Activated naive CD4-positive, alpha-beta T cell treated with anti-CD3 and anti-CD28 coated beads, Interleukin-2, amount 10 ng/mL, durations not matched to agents 5 hours and 36 hours (primary cell): ENCODE results near the gene EDEM3. TPM values are rescaled to one million over a fixed set of nuclear protein-coding genes. Genes with fewer than 3 reads are reported as not detected.

Experiments used
- total RNA-seq, 2 experiments: library from RNA; stranded (reverse); gene quantifications; one replicate each; pipeline ENCODE4 v1.2.3, GENCODE V29; 2021

Gene EDEM3, protein sequence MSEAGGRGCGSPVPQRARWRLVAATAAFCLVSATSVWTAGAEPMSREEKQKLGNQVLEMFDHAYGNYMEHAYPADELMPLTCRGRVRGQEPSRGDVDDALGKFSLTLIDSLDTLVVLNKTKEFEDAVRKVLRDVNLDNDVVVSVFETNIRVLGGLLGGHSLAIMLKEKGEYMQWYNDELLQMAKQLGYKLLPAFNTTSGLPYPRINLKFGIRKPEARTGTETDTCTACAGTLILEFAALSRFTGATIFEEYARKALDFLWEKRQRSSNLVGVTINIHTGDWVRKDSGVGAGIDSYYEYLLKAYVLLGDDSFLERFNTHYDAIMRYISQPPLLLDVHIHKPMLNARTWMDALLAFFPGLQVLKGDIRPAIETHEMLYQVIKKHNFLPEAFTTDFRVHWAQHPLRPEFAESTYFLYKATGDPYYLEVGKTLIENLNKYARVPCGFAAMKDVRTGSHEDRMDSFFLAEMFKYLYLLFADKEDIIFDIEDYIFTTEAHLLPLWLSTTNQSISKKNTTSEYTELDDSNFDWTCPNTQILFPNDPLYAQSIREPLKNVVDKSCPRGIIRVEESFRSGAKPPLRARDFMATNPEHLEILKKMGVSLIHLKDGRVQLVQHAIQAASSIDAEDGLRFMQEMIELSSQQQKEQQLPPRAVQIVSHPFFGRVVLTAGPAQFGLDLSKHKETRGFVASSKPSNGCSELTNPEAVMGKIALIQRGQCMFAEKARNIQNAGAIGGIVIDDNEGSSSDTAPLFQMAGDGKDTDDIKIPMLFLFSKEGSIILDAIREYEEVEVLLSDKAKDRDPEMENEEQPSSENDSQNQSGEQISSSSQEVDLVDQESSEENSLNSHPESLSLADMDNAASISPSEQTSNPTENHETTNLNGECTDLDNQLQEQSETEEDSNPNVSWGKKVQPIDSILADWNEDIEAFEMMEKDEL
- total RNA-seq: 10 to 100 TPM; 26.5 to 31.7 TPM

DNA sequence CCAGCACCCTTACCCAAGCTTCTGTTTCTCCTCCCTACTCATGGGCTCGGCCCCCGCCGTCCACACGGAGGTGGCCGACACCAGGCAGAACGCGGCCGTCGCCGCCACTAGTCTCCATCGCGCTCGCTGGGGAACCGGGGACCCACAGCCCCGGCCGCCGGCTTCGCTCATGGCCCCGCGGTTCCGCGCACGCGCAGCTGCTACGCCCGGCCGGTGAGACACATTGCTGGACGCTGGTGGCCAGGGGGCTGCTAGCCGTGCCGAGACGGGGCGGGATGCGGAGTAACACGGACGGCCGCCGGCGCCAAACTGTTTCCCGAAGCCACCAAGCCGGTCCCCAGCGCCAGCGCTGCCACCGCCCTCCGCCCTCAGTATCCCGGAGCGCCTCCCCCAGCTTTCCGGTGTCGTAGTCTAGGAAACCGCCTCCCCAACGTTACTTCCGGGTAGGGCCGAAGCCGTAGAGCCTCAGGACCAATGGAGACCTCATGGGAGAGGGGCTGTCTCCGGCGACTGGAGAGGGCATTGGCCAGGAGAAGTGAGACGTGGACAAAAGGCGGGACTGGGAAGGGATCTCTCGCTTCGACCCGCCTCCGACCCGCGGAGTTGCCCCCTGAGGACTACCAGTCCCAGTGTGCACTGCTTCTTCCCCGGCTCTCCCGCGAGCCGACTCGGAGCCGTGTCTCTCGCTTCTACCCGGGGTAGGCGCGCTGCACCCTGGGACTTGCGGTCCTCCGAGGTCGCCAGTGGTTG, at the start of gene EDEM3:
Gene EDEM3, minus strand, starts transcription at position 383 of the 750 bp plus-strand sequence. Its CDS starts 212 bp downstream, at position 171.

Other genes with a start within 250 kb of the EDEM3 start
- 10 to 100 TPM; 29.0 to 29.1 TPM for gene NIBAN1, start 219.7 kb upstream of the EDEM3 start, total RNA-seq